ENCODE data around the gene ZNF17. TPM values are rescaled to one million over a fixed set of nuclear protein-coding genes. Genes with fewer than 3 reads are reported as not detected.
A peak's percentile ranks its signal among the peaks of the same experiment; 100 is the strongest.

Gene ZNF17
- total and polyA plus RNA-seq, 5 donors from 2014 or later = 2.9 to 9.7 (median 5.6) TPM

DNA sequence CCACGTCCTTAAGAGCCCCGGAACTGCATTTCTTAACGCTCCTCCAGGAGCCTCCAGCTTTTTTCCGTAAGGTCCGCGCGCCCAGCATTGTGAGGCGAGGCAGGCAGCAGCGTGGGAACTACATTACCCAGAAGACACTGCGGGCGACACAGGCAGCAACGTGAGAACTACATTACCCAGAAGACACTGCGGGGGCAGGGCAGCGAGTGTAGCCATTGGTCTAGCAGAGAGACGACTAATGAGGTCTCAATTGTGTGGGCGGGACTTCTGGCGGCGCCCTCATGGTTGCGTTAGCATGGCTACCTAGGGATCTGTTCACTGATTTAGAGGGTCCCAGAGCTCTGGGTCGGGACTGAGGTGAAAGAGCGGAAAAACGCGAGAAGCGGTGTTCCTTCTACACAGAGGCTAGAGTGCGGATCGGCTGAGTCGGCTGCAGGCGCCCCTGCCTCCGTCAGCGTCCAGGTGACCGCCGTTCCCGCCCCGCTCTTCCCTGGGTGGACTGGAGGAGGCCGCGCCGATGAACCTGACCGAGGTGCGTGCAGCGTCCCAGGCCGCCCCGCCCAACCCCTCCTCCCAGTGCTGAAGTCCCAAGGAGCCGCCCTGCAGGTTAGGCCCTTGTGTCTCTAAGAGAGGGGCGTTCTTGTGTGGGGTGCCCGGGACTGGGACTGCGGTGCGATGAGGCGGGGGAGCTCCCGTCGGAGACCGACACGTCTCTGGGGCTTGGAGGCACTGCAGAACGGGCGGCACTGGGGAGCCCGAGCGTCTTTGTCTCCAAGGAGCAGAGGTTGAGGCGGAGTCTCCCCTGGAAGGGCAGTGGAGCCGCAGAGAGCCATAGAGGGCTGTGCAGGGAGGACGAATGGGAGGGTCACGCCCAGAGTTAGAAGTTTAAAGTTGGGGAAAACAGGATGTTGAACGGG is 24.4 kb downstream of the ZNF17 start, which contains the start of gene ZNF749:
Gene ZNF749 (plus strand): TSS at position 264 of the 917 bp plus-strand sequence. CDS start 254 bp downstream, at position 518.
- Histone ChIP-seq H3K27me3 (ENCODE audit: control insufficient read depth, insufficient read depth, low read length) (no peaks in the 10 kb centered on the region), H3K36me3 (ENCODE audit: control insufficient read depth, insufficient read depth, low read length) (peaks cover 12% of the 10 kb centered on the region), H3K9me3 (ENCODE audit: control insufficient read depth in 2 of 2, low read length in 2 of 2) (peaks cover 0 to 19% of the 10 kb centered on the region in 2 experiments), H3K4me1 (ENCODE audit: control insufficient read depth, insufficient read depth, low read length, poor library complexity, severe bottlenecking) (peaks cover 19% of the 10 kb centered on the region), H3K27ac (ENCODE audit: insufficient read depth, low read length, poor library complexity, severe bottlenecking) (peak within 1 kb of the TSS; percentile 75), H3K4me3 (ENCODE audit: low read depth, low read length) (peak within 1 kb of the TSS; percentile 84)
- ATAC-seq (ENCODE audit: low read depth in 2 of 2) (peak; percentile 100), DNase-seq (peak; percentile 96 to 98 (median 98))
- H3K27me3 Mint-ChIP-seq = no peaks in the 10 kb centered on the region
- H3K9me3 Mint-ChIP-seq = peaks cover 9 to 29% (median 11%) of the 10 kb centered on the region in 7 donors
- H3K4me3 Mint-ChIP-seq = peak within 1 kb of the TSS; percentile 92 to 99 (median 98)
- H3K27ac Mint-ChIP-seq = peak within 1 kb of the TSS; percentile 57 to 97 (median 93)
- peaks cover 29% of the 10 kb centered on the region for H3K36me3 Mint-ChIP-seq
- H3K4me1 Mint-ChIP-seq = peaks cover 6 to 43% (median 23%) of the 10 kb centered on the region in 4 donors

GRCh38 chr19:57436417-57436816 is 25.5 kb downstream of the ZNF17 start:
- H3K27ac ChIP-seq (ENCODE audit: insufficient read depth, low read length, poor library complexity, severe bottlenecking) = no peak overlapping the region
- peaks cover 12% of the 10 kb centered on the region for H3K36me3 ChIP-seq (ENCODE audit: control insufficient read depth, insufficient read depth, low read length)
- H3K27me3 Mint-ChIP-seq = no peaks in the 10 kb centered on the region
- H3K4me1 ChIP-seq (ENCODE audit: control insufficient read depth, insufficient read depth, low read length, poor library complexity, severe bottlenecking) = peaks cover 19% of the 10 kb centered on the region
- H3K4me1 Mint-ChIP-seq = peaks cover 6 to 45% (median 23%) of the 10 kb centered on the region in 4 donors
- H3K9me3 Mint-ChIP-seq = peaks cover 9 to 31% (median 18%) of the 10 kb centered on the region in 7 donors
- no peak for ATAC-seq (ENCODE audit: low read depth in 2 of 2)
- H3K27ac Mint-ChIP-seq = peak overlapping the region in 1 of 3 donors; percentile 97
- no peak for DNase-seq
- peak overlapping the region; percentile 62 for H3K4me3 ChIP-seq (ENCODE audit: low read depth, low read length)
- no peaks in the 10 kb centered on the region for H3K27me3 ChIP-seq (ENCODE audit: control insufficient read depth, insufficient read depth, low read length)
- H3K9me3 ChIP-seq (ENCODE audit: control insufficient read depth in 2 of 2, low read length in 2 of 2) = peaks cover 4 to 29% of the 10 kb centered on the region in 2 experiments
- H3K4me3 Mint-ChIP-seq = peak overlapping the region; percentile 92 to 99 (median 98)
- H3K36me3 Mint-ChIP-seq = peaks cover 37% of the 10 kb centered on the region

DNA sequence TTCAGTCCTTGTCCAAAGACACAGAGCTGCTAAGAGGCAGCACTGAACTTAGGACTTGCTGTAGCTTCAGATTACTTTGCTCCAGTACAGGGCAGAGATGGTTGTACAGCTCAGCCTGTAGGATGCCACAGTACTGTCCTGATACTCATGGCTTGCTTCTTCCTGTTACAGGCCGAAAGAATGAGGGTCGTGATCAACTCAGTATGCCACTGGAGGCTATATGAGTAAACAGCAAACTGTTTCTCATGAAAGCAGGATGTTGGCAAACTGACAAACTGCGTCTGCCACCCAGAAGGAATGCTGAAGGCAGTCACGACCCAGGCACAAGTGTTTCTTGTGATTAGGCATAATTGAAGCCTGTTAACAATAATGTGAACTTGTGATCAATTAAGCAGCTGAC is 27.0 kb downstream of the ZNF17 start:
- peaks cover 21% of the 10 kb centered on the region for H3K36me3 ChIP-seq (ENCODE audit: control insufficient read depth, insufficient read depth, low read length)
- no peak overlapping the region for H3K4me3 ChIP-seq (ENCODE audit: low read depth, low read length)
- peaks cover 16 to 44% of the 10 kb centered on the region in 2 experiments for H3K9me3 ChIP-seq (ENCODE audit: control insufficient read depth in 2 of 2, low read length in 2 of 2)
- DNase-seq (no peak), ATAC-seq (ENCODE audit: low read depth in 2 of 2) (no peak)
- Mint-ChIP-seq H3K4me1 (peaks cover 6 to 45% (median 23%) of the 10 kb centered on the region in 4 donors), H3K4me3 (peak overlapping the region in 1 of 4 donors; percentile 27), H3K36me3 (peaks cover 52% of the 10 kb centered on the region), H3K27ac (no peak overlapping the region), H3K9me3 (peaks cover 5 to 45% (median 22%) of the 10 kb centered on the region in 7 donors), H3K27me3 (no peaks in the 10 kb centered on the region)
- H3K27ac ChIP-seq (ENCODE audit: insufficient read depth, low read length, poor library complexity, severe bottlenecking) = no peak overlapping the region
- H3K27me3 ChIP-seq (ENCODE audit: control insufficient read depth, insufficient read depth, low read length) = no peaks in the 10 kb centered on the region
- peaks cover 19% of the 10 kb centered on the region for H3K4me1 ChIP-seq (ENCODE audit: control insufficient read depth, insufficient read depth, low read length, poor library complexity, severe bottlenecking)

- H3K27me3 ChIP-seq (ENCODE audit: control insufficient read depth, insufficient read depth, low read length) = no peaks in the 10 kb centered on the region
- H3K27ac Mint-ChIP-seq = peak overlapping the region in 1 of 3 donors; percentile 74
- no peak for DNase-seq
- no peak overlapping the region for H3K4me3 Mint-ChIP-seq
- H3K9me3 Mint-ChIP-seq = peaks cover 5 to 55% (median 27%) of the 10 kb centered on the region in 7 donors
- no peak overlapping the region for H3K27ac ChIP-seq (ENCODE audit: insufficient read depth, low read length, poor library complexity, severe bottlenecking)
- H3K4me3 ChIP-seq (ENCODE audit: low read depth, low read length) = no peak overlapping the region
- peaks cover 6 to 45% (median 23%) of the 10 kb centered on the region in 4 donors for H3K4me1 Mint-ChIP-seq
- H3K36me3 Mint-ChIP-seq = peaks cover 62% of the 10 kb centered on the region
- H3K27me3 Mint-ChIP-seq = no peaks in the 10 kb centered on the region
- ATAC-seq (ENCODE audit: low read depth in 2 of 2) = no peak
- peaks cover 30% of the 10 kb centered on the region for H3K36me3 ChIP-seq (ENCODE audit: control insufficient read depth, insufficient read depth, low read length)
- H3K9me3 ChIP-seq (ENCODE audit: control insufficient read depth in 2 of 2, low read length in 2 of 2) = peaks cover 26 to 54% of the 10 kb centered on the region in 2 experiments
- peaks cover 19% of the 10 kb centered on the region for H3K4me1 ChIP-seq (ENCODE audit: control insufficient read depth, insufficient read depth, low read length, poor library complexity, severe bottlenecking)
These were observed 28.0 kb downstream of the ZNF17 start for GRCh38 chr19:57438925-57439324.

- ATAC-seq (ENCODE audit: low read depth in 2 of 2) (no peak), DNase-seq (no peak)
- Mint-ChIP-seq H3K36me3 (peaks cover 70% of the 10 kb centered on the region), H3K4me3 (peak overlapping the region in 1 of 4 donors; percentile 24), H3K27me3 (no peaks in the 10 kb centered on the region), H3K9me3 (peaks cover 0 to 77% (median 23%) of the 10 kb centered on the region in 7 donors), H3K4me1 (peaks cover 0 to 21% (median 7%) of the 10 kb centered on the region in 4 donors), H3K27ac (no peak overlapping the region)
- Histone ChIP-seq H3K4me1 (ENCODE audit: control insufficient read depth, insufficient read depth, low read length, poor library complexity, severe bottlenecking) (no peaks in the 10 kb centered on the region), H3K27ac (ENCODE audit: insufficient read depth, low read length, poor library complexity, severe bottlenecking) (no peak overlapping the region), H3K27me3 (ENCODE audit: control insufficient read depth, insufficient read depth, low read length) (no peaks in the 10 kb centered on the region), H3K4me3 (ENCODE audit: low read depth, low read length) (no peak overlapping the region), H3K36me3 (ENCODE audit: control insufficient read depth, insufficient read depth, low read length) (peaks cover 34% of the 10 kb centered on the region), H3K9me3 (ENCODE audit: control insufficient read depth in 2 of 2, low read length in 2 of 2) (peaks cover 45 to 83% of the 10 kb centered on the region in 2 experiments)
These were observed 31.2 kb downstream of the ZNF17 start for GRCh38 chr19:57441979-57442752.

DNA sequence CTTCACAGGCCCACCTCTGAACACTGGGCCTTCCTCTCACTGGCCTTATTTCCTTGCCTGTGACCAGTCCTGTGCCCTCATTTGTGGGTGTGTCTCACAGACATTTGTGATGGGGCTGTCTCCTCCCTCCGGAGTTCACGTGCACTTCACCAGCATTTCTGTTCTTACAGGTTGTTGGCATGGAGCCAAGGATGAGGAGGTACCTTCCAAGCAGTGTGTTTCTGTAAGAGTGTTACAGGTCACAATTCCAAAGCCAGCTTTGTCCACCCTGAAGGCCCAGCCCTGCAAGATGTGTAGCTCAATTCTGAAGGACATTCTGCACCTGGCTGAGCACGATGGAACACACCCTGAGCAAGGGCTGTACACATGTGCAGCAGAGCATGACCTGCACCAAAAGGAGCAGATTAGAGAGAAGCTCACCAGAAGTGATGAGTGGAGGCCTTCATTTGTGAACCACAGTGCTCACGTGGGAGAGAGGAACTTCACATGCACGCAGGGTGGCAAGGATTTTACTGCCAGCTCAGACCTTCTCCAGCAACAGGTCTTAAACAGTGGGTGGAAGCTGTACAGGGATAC is 32.2 kb downstream of the ZNF17 start:
- peaks cover 33% of the 10 kb centered on the region for H3K36me3 ChIP-seq (ENCODE audit: control insufficient read depth, insufficient read depth, low read length)
- no peak overlapping the region for H3K27ac Mint-ChIP-seq
- H3K27me3 Mint-ChIP-seq = no peaks in the 10 kb centered on the region
- no peak overlapping the region for H3K4me3 Mint-ChIP-seq
- no peaks in the 10 kb centered on the region for H3K4me1 ChIP-seq (ENCODE audit: control insufficient read depth, insufficient read depth, low read length, poor library complexity, severe bottlenecking)
- H3K36me3 Mint-ChIP-seq = peaks cover 66% of the 10 kb centered on the region
- H3K4me3 ChIP-seq (ENCODE audit: low read depth, low read length) = no peak overlapping the region
- no peak for DNase-seq
- peaks cover 0 to 13% (median 6%) of the 10 kb centered on the region in 4 donors for H3K4me1 Mint-ChIP-seq
- ATAC-seq (ENCODE audit: low read depth in 2 of 2) = no peak
- peaks cover 0 to 85% (median 24%) of the 10 kb centered on the region in 7 donors for H3K9me3 Mint-ChIP-seq
- H3K27ac ChIP-seq (ENCODE audit: insufficient read depth, low read length, poor library complexity, severe bottlenecking) = no peak overlapping the region
- no peaks in the 10 kb centered on the region for H3K27me3 ChIP-seq (ENCODE audit: control insufficient read depth, insufficient read depth, low read length)
- H3K9me3 ChIP-seq (ENCODE audit: control insufficient read depth in 2 of 2, low read length in 2 of 2) = peaks cover 48 to 84% of the 10 kb centered on the region in 2 experiments

DNA sequence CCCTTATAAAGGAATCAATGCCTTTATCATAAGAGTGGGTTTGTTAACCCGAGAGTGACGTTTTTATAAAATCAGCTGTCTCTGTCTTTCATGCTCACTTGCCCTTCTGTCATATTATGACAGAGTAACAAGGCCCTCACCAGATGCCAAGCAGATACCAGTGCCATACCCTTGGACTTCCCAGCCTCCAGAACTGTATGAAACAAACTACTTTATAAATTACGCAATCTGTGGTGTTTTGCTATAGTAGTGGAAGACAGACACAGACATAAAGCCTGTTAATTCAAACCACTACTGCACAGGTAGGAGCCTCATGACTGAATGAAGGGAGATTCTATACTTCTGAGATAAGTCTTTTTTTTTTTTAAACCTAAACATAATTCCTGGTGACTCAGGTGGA is 41.3 kb downstream of the ZNF17 start:
- Mint-ChIP-seq H3K36me3 (peaks cover 9% of the 10 kb centered on the region), H3K27me3 (no peaks in the 10 kb centered on the region), H3K9me3 (peaks cover 0 to 65% (median 24%) of the 10 kb centered on the region in 7 donors), H3K4me1 (no peaks in the 10 kb centered on the region), H3K27ac (no peak overlapping the region), H3K4me3 (no peak overlapping the region)
- Histone ChIP-seq H3K27ac (ENCODE audit: insufficient read depth, low read length, poor library complexity, severe bottlenecking) (no peak overlapping the region), H3K36me3 (ENCODE audit: control insufficient read depth, insufficient read depth, low read length) (no peaks in the 10 kb centered on the region), H3K4me3 (ENCODE audit: low read depth, low read length) (no peak overlapping the region), H3K9me3 (ENCODE audit: control insufficient read depth in 2 of 2, low read length in 2 of 2) (peaks cover 46 to 71% of the 10 kb centered on the region in 2 experiments), H3K27me3 (ENCODE audit: control insufficient read depth, insufficient read depth, low read length) (no peaks in the 10 kb centered on the region), H3K4me1 (ENCODE audit: control insufficient read depth, insufficient read depth, low read length, poor library complexity, severe bottlenecking) (no peaks in the 10 kb centered on the region)
- ATAC-seq (ENCODE audit: low read depth in 2 of 2) (no peak), DNase-seq (no peak)

Data from CD4-positive, CD25-positive, alpha-beta regulatory T cell (primary cell).